Choroid plexus epithelial cell (primary cell): Measurements from ENCODE around the gene MLLT1.

Experiments
- DNase-seq: peaks from one replicate; pipeline ENCODE4 v3.0.0-alpha.2; 2010; ENCODE audit warnings: low read depth
- H3K4me3 ChIP-seq: 2 replicates; pipeline ENCODE4 v1.5.1; 2011; ENCODE audit warnings: low read depth, mild to moderate bottlenecking, control low read depth, low read length, moderate library complexity
- CTCF ChIP-seq: conservative IDR thresholded peaks from 2 replicates; pipeline ENCODE4 v1.5.1; 2011; ENCODE audit warnings: low read depth, mild to moderate bottlenecking, control low read depth, inconsistent platforms, low read length, moderate library complexity

Gene MLLT1

GRCh38 chr19:6218491-6219146 lies 61.2 kb downstream of the MLLT1 start:
- peak; percentile 92 for TF ChIP-seq CTCF
- no peak overlapping the region for H3K4me3 ChIP-seq
- DNase-seq, result peak; percentile 77

GRCh38 chr19:6217752-6218334 lies 61.9 kb downstream of the MLLT1 start:
- H3K4me3 ChIP-seq, result no peak overlapping the region
- DNase-seq, result no peak
- TF ChIP-seq CTCF, result no peak

DNA sequence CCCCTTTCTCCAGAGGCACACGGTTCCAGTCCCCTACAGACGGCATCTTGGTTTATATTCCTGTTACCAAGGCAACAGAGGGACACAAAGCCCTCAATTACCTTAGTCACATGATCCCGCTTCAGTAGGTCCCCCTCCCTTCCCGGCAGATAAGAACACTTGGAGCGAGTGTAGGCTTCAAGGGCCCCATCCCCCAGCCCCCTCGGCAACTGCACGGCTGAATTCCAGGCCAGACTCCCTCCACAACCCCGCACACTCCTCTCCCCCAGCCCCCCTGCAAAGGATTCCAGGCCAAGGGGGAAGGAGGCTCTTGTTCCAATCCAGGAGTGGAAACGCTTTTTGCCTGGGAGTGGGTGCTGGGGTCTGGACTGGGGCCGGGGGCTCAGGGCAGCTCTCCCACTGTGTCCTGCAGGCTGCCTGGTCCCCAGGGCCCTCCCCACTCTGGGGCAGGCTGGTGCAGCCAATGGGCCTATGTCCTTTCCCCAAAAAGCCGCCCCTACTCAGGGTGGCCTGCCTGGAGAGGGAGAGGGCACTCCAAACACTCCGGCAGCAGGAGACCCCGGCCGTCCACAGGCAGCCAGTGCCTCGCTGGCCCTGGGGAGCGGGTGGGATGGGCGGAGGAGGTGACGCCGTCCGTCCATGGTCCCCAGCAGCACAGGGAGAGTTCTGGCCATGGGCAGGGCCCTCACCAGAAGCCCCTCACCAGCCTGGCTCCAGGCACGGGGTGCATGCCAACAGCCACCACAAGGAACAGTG lies 62.6 kb downstream of the MLLT1 start:
- peak; percentile 63 for DNase-seq
- no peak overlapping the region for H3K4me3 ChIP-seq
- no peak for TF ChIP-seq CTCF

GRCh38 chr19:6216236-6216995 lies 63.4 kb downstream of the MLLT1 start:
- DNase-seq, result no peak
- TF ChIP-seq CTCF, result no peak
- no peak overlapping the region for H3K4me3 ChIP-seq

GRCh38 chr19:6215701-6216235 lies 64.0 kb downstream of the MLLT1 start:
- no peak for TF ChIP-seq CTCF
- H3K4me3 ChIP-seq, result no peak overlapping the region
- no peak for DNase-seq

DNA sequence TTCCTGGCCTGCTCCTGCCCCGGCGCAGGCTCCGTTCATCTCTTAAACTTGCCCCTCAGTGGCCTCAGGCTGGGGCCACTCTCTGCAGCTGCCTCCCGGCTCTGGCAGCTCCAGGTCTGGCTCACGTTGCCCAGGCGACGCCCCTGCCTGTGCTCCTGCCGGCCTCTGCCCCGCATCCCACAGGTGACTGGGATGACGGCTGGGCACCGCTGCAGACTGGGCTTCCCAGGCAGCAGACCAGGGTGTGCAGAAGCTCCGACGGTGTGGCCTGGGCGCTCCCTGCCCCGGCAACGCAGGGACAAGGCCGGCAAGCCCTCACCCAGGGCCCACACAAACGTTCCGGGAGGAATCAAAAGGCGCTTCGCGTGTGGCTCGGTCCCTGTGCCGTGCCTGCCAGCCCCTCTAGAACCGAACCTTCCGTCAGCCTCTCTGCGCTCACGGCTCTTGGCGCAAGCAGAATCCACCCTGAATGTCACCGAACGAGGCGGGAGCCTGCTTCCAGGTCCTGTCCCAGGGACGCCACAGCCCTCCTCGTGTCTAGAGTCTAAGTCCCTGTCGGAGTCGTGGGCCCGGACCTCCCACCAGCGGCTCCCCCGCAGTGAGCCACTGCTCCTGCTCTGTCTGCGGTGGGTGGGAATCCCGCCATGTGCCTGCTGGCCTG lies 64.8 kb downstream of the MLLT1 start:
- no peak for TF ChIP-seq CTCF
- no peak overlapping the region for H3K4me3 ChIP-seq
- no peak for DNase-seq
